GM23248 (cell line): ENCODE results near the gene XBP1.

Experiments
- EZH2 ChIP-seq: fragments of 200-600 bp; sonication (generic); IDR thresholded peaks from 2 replicates; pipeline ENCODE4 v1.6.1; 2018; ENCODE audit warnings: antibody characterized with exemption, mild to moderate bottlenecking; ENCODE audit not compliant: insufficient read depth, poor library complexity, severe bottlenecking
- EZH2phosphoT487 ChIP-seq: fragments of 200-600 bp; sonication (generic); IDR thresholded peaks from 2 replicates; pipeline ENCODE4 v1.6.1; 2018; ENCODE audit warnings: antibody characterized with exemption, moderate library complexity, mild to moderate bottlenecking, low read depth; ENCODE audit not compliant: insufficient read depth

- TF ChIP-seq EZH2 (no peak), EZH2phosphoT487 (no peak)
Observed at GRCh38 chr22:28795932-28796856, 4.2 kb downstream of the XBP1 start.
